BLaER1 (cell line): ENCODE results near the gene POLN.
"Not testable (repeated sequence)": the region's sequence is repeated elsewhere in the genome, so short reads cannot be mapped to it uniquely, and the experiment has no call there.

ENCODE experiments used
- H3K27ac ChIP-seq: shearing (Covaris generic); formaldehyde crosslinking; 2 replicates; pipeline ENCODE4 v1.8.1; 2022
- H3K27me3 ChIP-seq: shearing (Covaris generic); formaldehyde crosslinking; 2 replicates; pipeline ENCODE4 v1.8.1; 2022
- H3K36me3 ChIP-seq: shearing (Covaris generic); formaldehyde crosslinking; 2 replicates; pipeline ENCODE4 v1.8.1; 2022
- H3K4me1 ChIP-seq: shearing (Covaris generic); formaldehyde crosslinking; 2 replicates; pipeline ENCODE4 v1.8.1; 2022
- H3K4me2 ChIP-seq: shearing (Covaris generic); formaldehyde crosslinking; 2 replicates; pipeline ENCODE4 v1.8.1; 2022
- H3K4me3 ChIP-seq: shearing (Covaris generic); formaldehyde crosslinking; 2 replicates; pipeline ENCODE4 v1.8.1; 2022
- H3K9ac ChIP-seq: shearing (Covaris generic); formaldehyde crosslinking; 2 replicates; pipeline ENCODE4 v1.8.1; 2022
- H3K9me3 ChIP-seq: shearing (Covaris generic); formaldehyde crosslinking; 2 replicates; pipeline ENCODE4 v1.8.1; 2022
- H4K20me1 ChIP-seq: shearing (Covaris generic); formaldehyde crosslinking; 2 replicates; pipeline ENCODE4 v1.8.1; 2022
- Cebpa-rat ChIP-seq: shearing (Covaris generic); IDR thresholded peaks from 2 replicates; pipeline ENCODE4 v1.8.1; 2022

The POLN gene

DNA sequence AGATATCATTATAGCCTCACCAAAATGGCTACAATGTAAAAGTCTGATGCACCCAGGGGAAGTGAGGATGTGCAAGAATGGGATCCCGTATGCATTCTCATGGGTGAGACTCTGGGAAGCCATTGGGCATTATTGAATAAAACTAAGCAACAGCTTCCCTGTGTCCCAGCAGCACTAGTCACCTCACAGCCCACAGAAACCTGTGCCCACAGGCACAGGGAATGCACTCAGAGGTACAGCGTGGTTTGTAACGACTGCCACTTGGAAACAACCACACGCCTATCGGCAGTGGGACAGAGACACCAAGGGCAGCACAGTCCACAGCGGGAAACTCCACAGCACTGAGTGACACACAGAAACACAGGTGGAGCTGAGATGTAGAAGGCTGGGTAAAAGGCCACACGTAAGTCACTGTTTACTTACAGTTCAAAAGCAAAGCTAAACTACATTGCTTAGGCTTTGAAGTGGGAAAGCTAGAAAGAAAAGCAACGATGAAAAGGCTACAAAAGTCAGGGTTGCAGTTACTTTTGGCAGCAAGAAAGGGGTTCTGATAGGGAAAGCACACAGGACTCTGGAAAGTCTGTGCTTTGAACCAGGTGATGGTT lies 69.2 kb downstream of the POLN start:
- Histone ChIP-seq H3K36me3 (no peaks in the 10 kb centered on the region), H3K27ac (peak overlapping the region; percentile 0; the same call in 1 of the 2 replicates)

DNA sequence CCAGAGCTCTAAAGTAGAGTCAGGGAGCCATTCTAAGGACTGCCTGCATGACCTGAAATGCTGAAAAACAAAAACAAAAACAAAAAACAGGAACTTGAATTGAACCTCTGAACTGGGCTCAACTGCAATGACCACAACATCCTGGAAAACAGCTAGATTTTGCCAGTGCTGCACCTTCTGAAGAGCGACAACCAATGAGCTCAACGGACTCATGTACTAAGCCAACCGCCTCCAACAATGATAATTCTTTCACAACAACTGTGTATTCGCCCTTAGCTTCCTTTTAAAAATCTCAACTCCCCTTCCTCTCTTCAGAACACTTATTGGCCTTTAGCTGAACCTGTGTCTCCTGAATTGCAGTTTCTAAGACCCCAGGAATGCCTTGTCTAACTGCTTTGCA lies 69.8 kb downstream of the POLN start:
- TF ChIP-seq Cebpa-rat, result no peak
- Histone ChIP-seq H3K4me2 (peak overlapping the region; percentile 60), H3K4me1 (peaks cover 81% of the 10 kb centered on the region), H3K9ac (no peak overlapping the region), H3K27me3 (no peaks in the 10 kb centered on the region), H3K27ac (peak overlapping the region; percentile 0; the same call in 1 of the 2 replicates), H3K36me3 (no peaks in the 10 kb centered on the region), H3K9me3 (no peaks in the 10 kb centered on the region), H3K4me3 (no peak overlapping the region), H4K20me1 (no peaks in the 10 kb centered on the region)

More for the DNA sequence above, 69.2 kb downstream of the POLN start:
- Histone ChIP-seq H4K20me1 (no peaks in the 10 kb centered on the region), H3K4me3 (no peak overlapping the region), H3K4me2 (peak overlapping the region; percentile 60), H3K4me1 (peaks cover 87% of the 10 kb centered on the region), H3K9me3 (no peaks in the 10 kb centered on the region), H3K27me3 (no peaks in the 10 kb centered on the region), H3K9ac (no peak overlapping the region)
- TF ChIP-seq Cebpa-rat, result no peak

DNA sequence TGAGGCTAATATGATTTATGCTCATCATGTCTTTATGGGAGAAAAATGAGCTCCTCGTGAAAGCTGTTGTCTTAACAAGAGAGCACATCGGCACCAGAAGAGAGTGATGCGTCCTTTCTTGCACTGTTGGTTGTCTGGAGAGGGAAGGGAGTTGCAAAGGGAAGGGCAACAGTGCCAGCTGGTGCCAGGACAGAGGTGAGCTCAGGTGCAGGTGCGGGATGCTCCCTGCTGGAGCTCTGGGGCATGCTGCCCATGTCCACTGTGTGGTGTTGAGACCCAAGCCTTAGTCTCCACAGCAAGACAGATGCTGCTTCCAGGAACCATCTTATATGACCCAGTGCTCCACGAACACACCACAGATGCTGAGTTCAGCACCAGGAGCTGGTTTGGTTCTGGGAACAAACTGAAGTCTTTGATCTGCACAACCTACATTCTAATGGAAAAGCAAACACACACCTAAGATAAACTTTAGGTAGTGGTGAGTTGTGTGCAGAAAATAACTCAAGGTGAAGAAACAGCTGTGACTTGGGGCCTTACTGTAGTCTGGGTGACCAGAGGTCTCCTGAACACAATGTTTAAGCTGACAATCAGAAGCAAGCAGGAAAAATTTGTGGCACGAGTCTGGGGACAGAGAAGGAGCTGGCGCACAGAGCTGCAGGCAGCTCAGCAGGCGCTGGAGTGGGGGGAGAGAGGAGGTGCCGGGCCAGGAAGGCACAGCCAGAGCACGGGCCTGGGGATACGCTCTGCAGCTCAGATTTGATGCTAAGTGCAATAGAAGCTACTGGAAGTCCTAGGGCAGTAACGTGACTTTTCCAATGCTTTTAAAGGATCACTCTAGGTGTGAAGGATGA lies 73.2 kb downstream of the POLN start:
- H4K20me1 ChIP-seq, result no peaks in the 10 kb centered on the region
- TF ChIP-seq Cebpa-rat, result no peak
- peaks cover 47% of the 10 kb centered on the region for H3K4me1 ChIP-seq

DNA sequence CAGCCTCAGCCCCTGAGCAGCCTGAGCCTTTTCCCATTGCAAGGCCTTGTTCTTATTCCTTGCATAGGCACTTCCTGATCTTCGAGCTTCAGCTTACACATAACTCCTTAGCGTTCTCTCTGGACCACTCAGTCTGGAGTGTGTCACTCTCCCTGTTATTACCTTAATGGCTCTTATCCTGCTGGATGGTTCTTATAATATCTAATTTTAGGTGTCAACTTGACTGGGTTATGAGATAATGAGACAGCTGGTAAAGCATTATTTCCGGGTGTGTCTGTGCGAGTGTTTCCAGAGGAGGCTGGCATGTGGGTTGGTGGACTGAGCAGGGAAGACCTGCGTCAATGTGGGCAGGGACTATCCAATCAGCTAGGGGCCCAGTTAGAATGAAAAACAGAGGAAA lies 75.7 kb downstream of the POLN start:
- Histone ChIP-seq H3K9ac (no peak overlapping the region), H3K4me1 (peaks cover 25% of the 10 kb centered on the region), H3K27me3 (no peaks in the 10 kb centered on the region), H3K27ac (no peak overlapping the region), H3K4me3 (no peak overlapping the region), H3K36me3 (0 out of 2 replicates have a peak, but pooled peaks cover 7% of the 10 kb centered on the region), H3K4me2 (no peak overlapping the region), H3K9me3 (no peaks in the 10 kb centered on the region), H4K20me1 (no peaks in the 10 kb centered on the region)
- TF ChIP-seq Cebpa-rat, result no peak

More for the DNA sequence above, 73.2 kb downstream of the POLN start:
- Histone ChIP-seq H3K9ac (no peak overlapping the region), H3K4me2 (peak overlapping the region; percentile 29; the same call in 1 of the 2 replicates), H3K27me3 (no peaks in the 10 kb centered on the region), H3K4me3 (no peak overlapping the region), H3K36me3 (0 out of 2 replicates have a peak, but pooled peaks cover 7% of the 10 kb centered on the region), H3K9me3 (no peaks in the 10 kb centered on the region), H3K27ac (no peak overlapping the region)

DNA sequence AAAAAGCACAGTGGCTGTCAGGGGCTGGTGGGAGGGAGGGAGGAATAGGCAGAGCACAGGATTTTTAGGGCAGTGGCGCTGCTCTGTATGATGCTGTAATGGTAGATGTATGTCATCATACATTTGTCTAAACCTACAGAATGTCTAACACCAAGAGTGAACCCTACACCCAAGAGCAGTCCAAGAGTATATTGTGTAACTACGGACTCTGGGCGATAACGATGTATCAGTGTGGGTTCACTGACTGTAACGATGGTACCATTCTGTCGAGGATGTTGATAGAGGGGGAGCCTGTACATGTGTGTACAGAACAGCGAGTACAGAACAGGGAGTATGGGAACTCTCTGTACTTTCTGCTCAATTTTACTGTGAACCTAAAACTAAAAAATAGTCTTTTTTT lies 76.5 kb downstream of the POLN start:
- no peaks in the 10 kb centered on the region for H4K20me1 ChIP-seq
- H3K36me3 ChIP-seq, result 0 out of 2 replicates have a peak, but pooled peaks cover 7% of the 10 kb centered on the region
- H3K4me2 ChIP-seq, result no peak overlapping the region
- peaks cover 16% of the 10 kb centered on the region for H3K4me1 ChIP-seq
- H3K27me3 ChIP-seq, result no peaks in the 10 kb centered on the region
- H3K9me3 ChIP-seq, result no peaks in the 10 kb centered on the region
- no peak overlapping the region for H3K4me3 ChIP-seq
- TF ChIP-seq Cebpa-rat, result no peak
- no peak overlapping the region for H3K27ac ChIP-seq
- H3K9ac ChIP-seq, result no peak overlapping the region

DNA sequence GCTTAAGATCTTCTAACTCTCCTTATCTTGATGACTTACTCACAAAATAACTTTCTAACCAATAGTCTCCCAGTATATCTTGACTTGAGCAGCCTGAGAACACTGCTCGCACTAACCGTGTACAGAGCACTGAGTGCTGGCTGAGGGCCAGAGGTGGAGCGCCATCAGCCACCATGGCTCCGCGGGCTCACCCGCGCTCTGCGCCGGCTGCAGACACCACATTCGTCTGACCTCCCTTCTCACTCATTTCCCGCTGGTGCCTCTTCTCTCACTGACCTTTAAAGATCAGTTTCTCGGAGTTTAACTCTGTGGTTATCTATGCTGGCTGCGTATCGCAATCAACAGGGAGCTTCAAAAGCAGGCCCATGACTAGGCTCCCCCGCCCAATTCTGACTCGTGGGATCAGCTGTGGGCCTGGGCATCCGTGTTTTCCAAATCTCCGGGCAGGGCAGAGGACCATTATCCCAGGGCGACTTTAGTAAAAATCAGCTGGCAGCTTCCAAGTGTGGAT lies 78.6 kb downstream of the POLN start:
- H3K9ac ChIP-seq, result no peak overlapping the region
- H3K4me1 ChIP-seq, result peaks cover 9% of the 10 kb centered on the region
- no peak overlapping the region for H3K27ac ChIP-seq
- no peaks in the 10 kb centered on the region for H4K20me1 ChIP-seq
- 0 out of 2 replicates have a peak, but pooled peaks cover 7% of the 10 kb centered on the region for H3K36me3 ChIP-seq
- H3K9me3 ChIP-seq, result no peaks in the 10 kb centered on the region
- no peak for TF ChIP-seq Cebpa-rat
- H3K4me3 ChIP-seq, result no peak overlapping the region
- no peaks in the 10 kb centered on the region for H3K27me3 ChIP-seq
- H3K4me2 ChIP-seq, result no peak overlapping the region

DNA sequence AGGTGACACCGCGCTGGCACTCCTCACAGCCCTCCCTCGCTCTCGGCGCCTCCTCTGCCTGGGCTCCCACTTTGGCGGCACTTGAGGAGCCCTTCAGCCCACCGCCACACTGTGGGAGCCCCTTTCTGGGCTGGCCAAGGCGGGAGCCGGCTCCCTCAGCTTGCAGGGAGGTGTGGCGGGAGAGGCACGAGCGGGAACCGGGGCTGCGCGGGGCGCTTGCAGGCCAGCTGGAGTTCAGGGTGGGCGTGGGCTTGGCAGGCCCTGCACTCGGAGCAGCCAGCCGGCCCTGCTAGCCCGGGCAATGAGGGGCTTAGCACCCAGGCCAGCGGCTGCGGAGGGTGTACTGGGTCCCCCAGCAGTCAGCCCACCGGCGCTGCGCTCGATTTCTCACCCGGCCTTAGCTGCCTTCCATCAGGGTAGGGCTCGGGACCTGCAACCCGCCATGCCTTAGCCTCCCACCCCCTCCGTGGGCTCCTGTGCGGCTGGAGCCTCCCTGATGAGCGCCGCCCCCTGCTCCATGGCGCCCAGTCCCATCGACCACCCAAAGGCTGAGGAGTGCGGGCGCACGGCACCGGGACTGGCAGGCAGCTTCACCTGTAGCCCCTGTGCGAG lies 80.7 kb downstream of the POLN start:
- H3K9me3 ChIP-seq, H3K27ac ChIP-seq, H3K4me3 ChIP-seq, H3K4me2 ChIP-seq, H3K36me3 ChIP-seq, H3K27me3 ChIP-seq, H4K20me1 ChIP-seq, H3K9ac ChIP-seq: not testable (repeated sequence)
- peaks cover 23% of the 10 kb centered on the region for H3K4me1 ChIP-seq

DNA sequence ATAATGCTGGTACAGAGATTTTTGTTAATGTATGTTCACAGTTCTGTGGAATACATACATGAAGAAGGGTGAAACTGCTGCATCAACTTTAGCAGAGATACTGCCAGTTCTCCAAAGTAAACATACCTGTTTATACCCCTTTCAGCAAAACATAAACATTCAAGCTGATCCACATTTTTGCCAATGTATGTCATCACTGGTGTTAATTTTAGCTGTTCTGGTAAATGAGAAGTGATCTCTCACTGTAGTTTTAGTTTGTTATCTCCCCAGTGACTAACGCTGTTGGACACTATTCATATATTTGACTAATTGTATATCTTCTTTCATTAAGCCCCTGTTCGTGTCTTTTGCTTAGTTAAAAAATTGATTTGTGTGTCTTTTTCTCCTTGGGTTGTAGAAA lies 82.0 kb downstream of the POLN start:
- Histone ChIP-seq H3K4me1 (peaks cover 23% of the 10 kb centered on the region), H3K9me3 (peaks cover 4% of the 10 kb centered on the region; the same call in 1 of the 2 replicates), H3K4me3 (no peak overlapping the region), H4K20me1 (no peaks in the 10 kb centered on the region), H3K36me3 (0 out of 2 replicates have a peak, but pooled peaks cover under 1% of the 10 kb centered on the region), H3K27ac (no peak overlapping the region), H3K27me3 (no peaks in the 10 kb centered on the region), H3K9ac (no peak overlapping the region), H3K4me2 (no peak overlapping the region)
- TF ChIP-seq Cebpa-rat, result no peak

DNA sequence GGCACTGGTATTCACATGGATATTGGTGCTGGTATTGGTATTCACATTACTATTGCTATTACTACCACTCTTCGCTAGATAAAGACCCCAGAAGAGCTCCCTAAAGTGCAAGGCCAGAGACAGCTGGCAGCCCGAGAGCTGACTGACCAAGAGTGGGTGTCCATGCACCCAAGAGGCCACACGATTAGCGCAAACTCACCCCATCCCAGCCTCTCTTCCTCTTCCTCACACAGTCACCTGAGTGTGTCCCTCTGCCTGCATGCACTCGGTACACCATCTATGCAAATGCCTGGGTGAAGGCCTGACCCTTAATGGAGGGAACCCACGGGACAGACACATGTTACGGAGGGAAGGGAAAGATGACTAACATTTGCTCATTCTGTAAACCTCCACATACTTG lies 86.7 kb downstream of the POLN start:
- Histone ChIP-seq H3K9me3 (peaks cover 17% of the 10 kb centered on the region; the same call in 1 of the 2 replicates), H3K4me2 (no peak overlapping the region), H4K20me1 (no peaks in the 10 kb centered on the region), H3K4me1 (peaks cover 23% of the 10 kb centered on the region), H3K9ac (no peak overlapping the region), H3K27me3 (no peaks in the 10 kb centered on the region), H3K4me3 (no peak overlapping the region), H3K27ac (no peak overlapping the region), H3K36me3 (no peaks in the 10 kb centered on the region)
- TF ChIP-seq Cebpa-rat, result no peak
